Measurements from ENCODE around the gene ABR. TPM values are rescaled to one million over a fixed set of nuclear protein-coding genes. Genes with fewer than 3 reads are reported as not detected.

The ABR gene
- total and polyA plus RNA-seq, 2 of the 8 experiments (the other 6 are each of a cell fraction or from before 2014, with no cell fraction given) = 44.8 to 47.2 TPM

GRCh38 chr17:1166276-1166675 lies 13.5 kb downstream of the ABR start:
- CTCF ChIA-PET (ENCODE audit: partially characterized antibody) = interaction anchor here (0.9 to 2.6 kb wide), 4 partner anchors 11 to 44 kb away, joined by 3 to 15 read pairs (median 8); no protein-coding TSS in a partner anchor
- Histone ChIP-seq H3K56ac (replicated peaks; ENCODE audit: insufficient read length, low read depth, low read length) (no peak overlapping the region), H3K4me2 (ENCODE audit: insufficient read depth in 1 of 2, low read depth in 2 of 2, low read length in 2 of 2) (no peak overlapping the region), H2BK12ac (ENCODE audit: low read depth, low read length) (no peak overlapping the region), H3K4ac (replicated peaks; ENCODE audit: insufficient read length, low read depth, low read length) (no peak overlapping the region), H3K36me3 (ENCODE audit: control insufficient read depth in 2 of 4, insufficient read depth in 4 of 4, low read length in 3 of 4) (no peaks in the 10 kb centered on the region; a peak in 1 of 8 replicates), H3K27me3 (replicated peaks in 1 of 4; ENCODE audit: control insufficient read depth in 3 of 4, extremely low read depth in 1 of 4, insufficient read depth in 3 of 4, low read length in 3 of 4) (no peaks in the 10 kb centered on the region), H2BK15ac (ENCODE audit: low read length) (no peak overlapping the region), H3K4me3 (ENCODE audit: extremely low read depth in 1 of 4, insufficient read depth in 2 of 4, low read depth in 3 of 4, low read length in 4 of 4) (no peak overlapping the region), H2BK5ac (ENCODE audit: low read depth, low read length) (no peak overlapping the region), H4K8ac (ENCODE audit: extremely low read depth, insufficient read depth, low read length) (no peak overlapping the region), H3K4me1 (replicated peaks in 1 of 4; ENCODE audit: control insufficient read depth in 3 of 4, insufficient read depth in 4 of 4, low read length in 3 of 4) (no peaks in the 10 kb centered on the region), H3K9me3 (ENCODE audit: insufficient read depth in 2 of 2, low read depth in 1 of 2, low read length in 1 of 2) (no peaks in the 10 kb centered on the region), H4K20me1 (replicated peaks in 1 of 2; ENCODE audit: control insufficient read depth in 1 of 2, insufficient read depth in 2 of 2, low read length in 2 of 2) (peaks cover 0 to 10% of the 10 kb centered on the region in 2 experiments), H2AFZ (ENCODE audit: low read length) (no peak overlapping the region), H2BK20ac (ENCODE audit: low read length) (no peak overlapping the region), H3K23ac (ENCODE audit: insufficient read length) (no peak overlapping the region), H4K91ac (replicated peaks; ENCODE audit: insufficient read length, low read length) (no peak overlapping the region), H3K14ac (ENCODE audit: insufficient read length) (no peak overlapping the region), H3K18ac (ENCODE audit: extremely low read depth, low read length) (no peak overlapping the region), H3K23me2 (ENCODE audit: low read depth, low read length) (no peaks in the 10 kb centered on the region), H3K27ac (ENCODE audit: low read depth, low read length) (no peak overlapping the region), H3K79me2 (ENCODE audit: control insufficient read depth in 1 of 2, insufficient read depth in 2 of 2, low read length in 2 of 2) (no peaks in the 10 kb centered on the region), H2AK5ac (ENCODE audit: low read depth, low read length) (no peak overlapping the region), H3K9ac (replicated peaks in 1 of 4; ENCODE audit: extremely low read depth in 1 of 4, low read depth in 3 of 4, low read length in 3 of 4) (no peak overlapping the region), H4K5ac (ENCODE audit: insufficient read length, low read depth, low read length) (no peak overlapping the region), H3K79me1 (ENCODE audit: low read depth, low read length) (0 out of 2 replicates have a peak, but pooled peaks cover under 1% of the 10 kb centered on the region), H2BK120ac (replicated peaks; ENCODE audit: low read depth, low read length) (no peak overlapping the region)
- POLR2A ChIA-PET (ENCODE audit: partially characterized antibody) = interaction anchor here (1.5 kb wide), 1 partner anchor 12 kb away, joined by 4 read pairs; no protein-coding TSS in a partner anchor
- FAIRE-seq (no peak), DNase-seq (ENCODE audit: low read depth in 1 of 2, low spot score in 2 of 2) (no peak)
- TF ChIP-seq BCL11A (IDR thresholded peaks at IDR 0.05; ENCODE audit: low read depth in 2 of 2, low read length in 2 of 2) (no peak), GABPA (IDR thresholded peaks at IDR 0.05; ENCODE audit: borderline replicate concordance, insufficient read depth, low read length) (no peak), KDM5A (IDR thresholded peaks at IDR 0.05; ENCODE audit: low read length) (no peak), TCF12 (IDR thresholded peaks at IDR 0.05; ENCODE audit: low read depth, low read length) (no peak), KDM4A (IDR thresholded peaks at IDR 0.05; ENCODE audit: low read depth, low read length, severe bottlenecking) (no peak), BACH1 (IDR thresholded peaks at IDR 0.05; ENCODE audit: low read length) (no peak), EZH2 (IDR thresholded peaks at IDR 0.05; ENCODE audit: low read depth, low read length, severe bottlenecking) (no peak), CTBP2 (IDR thresholded peaks at IDR 0.05; ENCODE audit: borderline replicate concordance, insufficient read depth, insufficient read length, low read length) (no peak), ASH2L (IDR thresholded peaks at IDR 0.05; ENCODE audit: low read length) (no peak), CREB1 (IDR thresholded peaks at IDR 0.05) (no peak), YY1 (IDR thresholded peaks at IDR 0.05; ENCODE audit: low read depth, low read length) (no peak)
- WGBS, 2 experiments (ENCODE audit: extremely low coverage in 1 of 2, insufficient coverage in 1 of 2, insufficient read length in 1 of 2, insufficient replicate concordance in 2 of 2, low coverage in 1 of 2, low lambda C conversion rate in 2 of 2, missing lambda C conversion rate in 1 of 2) = 85% methylated on average over 10 of the region's 11 CpGs; no CpG with 5 or more reads in 1 of the 2 experiments
